SK-N-SH (cell line): ENCODE data around the gene KRT80. TPM values are rescaled to one million over a fixed set of nuclear protein-coding genes. Genes with fewer than 3 reads are reported as not detected.

Source experiments
- CTCF ChIA-PET: fragments of 300-600, 350-600 bp; formaldehyde crosslinking; extraction: SDS; loops from one replicate; lab custom pipeline; 2021; lab: Yijun Ruan, JAX
- POLR2A ChIA-PET: fragments of 350-600 bp; sonication (Branson Sonifier 250); formaldehyde crosslinking; extraction: SDS; loops from one replicate; lab custom pipeline; 2020; ENCODE audit warnings: antibody characterized with exemption, inconsistent platforms; lab: Yijun Ruan, JAX
- DNase-seq: peaks from one replicate; pipeline ENCODE4 v3.0.0; 2012
- H2AFZ ChIP-seq: fragments of 200-600 bp; sonication (generic); 2 replicates; pipeline ENCODE4 v1.8.1; 2016; ENCODE audit warnings: antibody characterized with exemption, mild to moderate bottlenecking, low read depth
- H3F3A ChIP-seq: fragments of 200-600 bp; sonication (generic); replicated peaks from 2 replicates; pipeline ENCODE3; 2016; ENCODE audit warnings: antibody characterized with exemption, mild to moderate bottlenecking; ENCODE audit not compliant: insufficient read depth
- H3K27ac ChIP-seq, 2 experiments: fragments of 200-500 bp in 1 of 2; fragments of 200-600 bp in 1 of 2; sonication (Bioruptor generic) in 1 of 2; sonication (generic), shearing (Covaris generic) in 1 of 2; 2 replicates each; pipeline versions ENCODE4 v1.5.1 to v1.6.1; 2014 to 2016; ENCODE audit warnings: low read depth in 2 of 2, inconsistent platforms in 1 of 2, low read length in 1 of 2, mild to moderate bottlenecking in 1 of 2, mixed read lengths in 1 of 2
- H3K27me3 ChIP-seq: fragments of 200-600 bp; sonication (generic), shearing (Covaris generic); 2 replicates; pipeline ENCODE4 v1.6.1; 2016; ENCODE audit warnings: mixed run types; ENCODE audit not compliant: insufficient read depth
- H3K36me3 ChIP-seq, 2 experiments: fragments of 200-500 bp in 1 of 2; fragments of 200-600 bp in 1 of 2; sonication (Bioruptor generic) in 1 of 2; sonication (generic) in 1 of 2; replicated peaks in 1 of 2; 2 replicates each; pipeline versions ENCODE3 to v1.5.1; 2014 to 2016; ENCODE audit warnings: low read length in 1 of 2, mild to moderate bottlenecking in 1 of 2; ENCODE audit not compliant: insufficient read depth in 2 of 2, control insufficient read depth in 1 of 2
- H3K4me1 ChIP-seq, 2 experiments: fragments of 200-500 bp in 1 of 2; fragments of 200-600 bp in 1 of 2; sonication (Bioruptor generic) in 1 of 2; sonication (generic), shearing (Covaris generic) in 1 of 2; 2 replicates each; pipeline versions ENCODE4 v1.5.1 to v1.6.1; 2014 to 2016; ENCODE audit warnings: low read depth in 1 of 2, low read length in 1 of 2, mixed run types in 1 of 2; ENCODE audit not compliant: insufficient read depth in 2 of 2, control insufficient read depth in 1 of 2
- H3K4me2 ChIP-seq: fragments of 200-600 bp; sonication (generic), shearing (Covaris generic); 2 replicates; pipeline ENCODE4 v1.6.1; 2017; ENCODE audit warnings: mixed run types
- H3K4me3 ChIP-seq, 2 experiments: fragments of 200-500 bp in 1 of 2; fragments of 200-600 bp in 1 of 2; sonication (Bioruptor generic) in 1 of 2; sonication (generic), shearing (Covaris generic) in 1 of 2; 2 replicates each; pipeline versions ENCODE4 v1.5.1 to v1.8.1; 2014 to 2016; ENCODE audit warnings: low read depth in 2 of 2, inconsistent platforms in 1 of 2, low read length in 1 of 2, mild to moderate bottlenecking in 1 of 2, mixed read lengths in 1 of 2, moderate library complexity in 1 of 2
- H3K79me2 ChIP-seq: fragments of 200-600 bp; sonication (generic); 2 replicates; pipeline ENCODE4 v1.8.1; 2017; ENCODE audit warnings: mild to moderate bottlenecking; ENCODE audit not compliant: insufficient read depth
- H3K9ac ChIP-seq: fragments of 200-600 bp; sonication (generic); 2 replicates; pipeline ENCODE4 v1.6.1; 2017; ENCODE audit warnings: mixed run types
- H3K9me2 ChIP-seq: fragments of 200-600 bp; sonication (generic); 2 replicates; pipeline ENCODE4 v1.6.1; 2017; ENCODE audit warnings: mixed run types
- H3K9me3 ChIP-seq: fragments of 200-600 bp; sonication (generic); 2 replicates; pipeline ENCODE4 v1.6.1; 2017; ENCODE audit warnings: mixed run types, mild to moderate bottlenecking, moderate library complexity
- H4K20me1 ChIP-seq: fragments of 200-600 bp; sonication (generic); 2 replicates; pipeline ENCODE4 v1.6.1; 2017; ENCODE audit warnings: mild to moderate bottlenecking, mixed run types; ENCODE audit not compliant: insufficient read depth
- CTCF ChIP-seq: fragments of 200-600 bp; sonication (generic); IDR thresholded peaks from 2 replicates; pipeline ENCODE4 v1.6.1; 2017; ENCODE audit warnings: antibody characterized with exemption, mild to moderate bottlenecking, moderate library complexity
- ELF1 ChIP-seq: IDR thresholded peaks from 2 replicates; pipeline ENCODE4 v1.4.0; 2012
- EP300 ChIP-seq, 2 experiments: IDR thresholded peaks; 2 replicates each; pipeline versions ENCODE4 v1.4.0 to v1.6.1; 2012; ENCODE audit warnings: borderline replicate concordance in 1 of 2, low read depth in 1 of 2, low read length in 1 of 2
- EZH2phosphoT487 ChIP-seq: fragments of 200-600 bp; sonication (generic); IDR thresholded peaks from 2 replicates; pipeline ENCODE4 v1.6.1; 2017; ENCODE audit warnings: low read depth, mixed run types, mild to moderate bottlenecking, antibody characterized with exemption, moderate library complexity, borderline replicate concordance
- FOSL2 ChIP-seq: IDR thresholded peaks from 2 replicates; pipeline ENCODE4 v1.4.0; 2012; ENCODE audit warnings: low read depth, mild to moderate bottlenecking, moderate library complexity, borderline replicate concordance
- PBX3 ChIP-seq: IDR thresholded peaks from 2 replicates; pipeline ENCODE4; 2012
- RAD21 ChIP-seq: IDR thresholded peaks from 2 replicates; pipeline ENCODE4 v1.6.1; 2012; ENCODE audit warnings: mild to moderate bottlenecking, low read length
- RCOR1 ChIP-seq: fragments of 150-350 bp; IDR thresholded peaks from 2 replicates; pipeline ENCODE4 v1.6.1; 2017; ENCODE audit warnings: antibody characterized with exemption, low read length
- REST ChIP-seq: IDR thresholded peaks from 2 replicates; pipeline ENCODE4 v1.6.1; 2012; ENCODE audit warnings: mild to moderate bottlenecking, low read depth, low read length, moderate library complexity
- SIN3A ChIP-seq: IDR thresholded peaks from 2 replicates; pipeline ENCODE4 v1.6.1; 2012; ENCODE audit warnings: low read depth, mild to moderate bottlenecking, low read length, moderate library complexity, borderline replicate concordance
- SMC3 ChIP-seq: IDR thresholded peaks from 2 replicates; pipeline ENCODE4 v1.6.1; 2012; ENCODE audit warnings: low read depth, low read length, improper control_type of control experiment
- YY1 ChIP-seq: IDR thresholded peaks from 2 replicates; pipeline ENCODE4 v1.4.0; 2012; ENCODE audit warnings: low read depth, mild to moderate bottlenecking
- WGBS: methylation state at CpG from one replicate; pipeline ENCODE4 v1.1.6; 2017; ENCODE audit warnings: low lambda C conversion rate; 5-methylcytosine and 5-hydroxymethylcytosine counted together
- polyA plus RNA-seq, 3 experiments: library from polyadenylated mRNA; depleted of rRNA; stranded (reverse); fragments of >200 nt; gene quantifications; 2 replicates each; pipeline ENCODE4 v1.2.3, GENCODE V29; 2012
- TF ChIP-seq, protein P1 (sequence below): fragments of 150-350 bp; IDR thresholded peaks from 2 replicates; pipeline ENCODE4 v1.6.1; 2016; ENCODE audit warnings: mild to moderate bottlenecking, low read depth, low read length
- TF ChIP-seq, protein P2 (sequence below): IDR thresholded peaks from 2 replicates; pipeline ENCODE4 v1.4.0; 2012; ENCODE audit warnings: low read depth
- TF ChIP-seq, protein P3 (sequence below): fragments of 150-350 bp; IDR thresholded peaks from 2 replicates; pipeline ENCODE4 v1.6.1; 2017; ENCODE audit warnings: antibody characterized with exemption, low read length, low read depth, borderline replicate concordance

KRT80 gene
- polyA plus RNA-seq, 1 of the 3 experiments (the other 2 are of a cell fraction): 14.9 TPM

GRCh38 chr12:52141306-52141705 lies 50.5 kb downstream of the KRT80 start:
- no peak overlapping the region for H3K27ac ChIP-seq
- 93% methylated on average over 4 of the region's 4 CpGs for WGBS
- no peak overlapping the region for H2AFZ ChIP-seq

GRCh38 chr12:52139579-52140062 lies 52.2 kb downstream of the KRT80 start:
- no peak overlapping the region for H2AFZ ChIP-seq
- H3K4me2 ChIP-seq: no peak overlapping the region
- WGBS: 13% methylated on average over 5 of the region's 5 CpGs

More at GRCh38 chr12:52141306-52141705, 50.5 kb downstream of the KRT80 start:
- Histone ChIP-seq H3K36me3 (no peaks in the 10 kb centered on the region), H3K9ac (no peak overlapping the region), H3K9me3 (no peaks in the 10 kb centered on the region), H3K79me2 (peaks cover 8% of the 10 kb centered on the region; the same call in 1 of the 2 replicates), H3K4me1 (peaks cover 0 to 2% of the 10 kb centered on the region in 2 experiments; a peak in 2 of 4 replicates), H3K9me2 (no peaks in the 10 kb centered on the region), H3K27me3 (peaks cover 4% of the 10 kb centered on the region; the same call in 1 of the 2 replicates), H3K4me2 (no peak overlapping the region), H3F3A (peaks cover 4% of the 10 kb centered on the region), H4K20me1 (no peaks in the 10 kb centered on the region), H3K4me3 (no peak overlapping the region)
- TF ChIP-seq FOSL2: no peak
- no peak for TF ChIP-seq RCOR1
- no peak for TF ChIP-seq YY1
- TF ChIP-seq, protein P1, sequence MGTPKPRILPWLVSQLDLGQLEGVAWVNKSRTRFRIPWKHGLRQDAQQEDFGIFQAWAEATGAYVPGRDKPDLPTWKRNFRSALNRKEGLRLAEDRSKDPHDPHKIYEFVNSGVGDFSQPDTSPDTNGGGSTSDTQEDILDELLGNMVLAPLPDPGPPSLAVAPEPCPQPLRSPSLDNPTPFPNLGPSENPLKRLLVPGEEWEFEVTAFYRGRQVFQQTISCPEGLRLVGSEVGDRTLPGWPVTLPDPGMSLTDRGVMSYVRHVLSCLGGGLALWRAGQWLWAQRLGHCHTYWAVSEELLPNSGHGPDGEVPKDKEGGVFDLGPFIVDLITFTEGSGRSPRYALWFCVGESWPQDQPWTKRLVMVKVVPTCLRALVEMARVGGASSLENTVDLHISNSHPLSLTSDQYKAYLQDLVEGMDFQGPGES: no peak
- TF ChIP-seq SIN3A: no peak
- TF ChIP-seq EP300 (IDR thresholded peaks at IDR 0.05; ENCODE audit: borderline replicate concordance in 1 of 2, low read depth in 1 of 2, low read length in 1 of 2): no peak
- no peak for TF ChIP-seq ELF1
- TF ChIP-seq PBX3: no peak
- no peak for TF ChIP-seq EZH2phosphoT487
- TF ChIP-seq, protein P2, sequence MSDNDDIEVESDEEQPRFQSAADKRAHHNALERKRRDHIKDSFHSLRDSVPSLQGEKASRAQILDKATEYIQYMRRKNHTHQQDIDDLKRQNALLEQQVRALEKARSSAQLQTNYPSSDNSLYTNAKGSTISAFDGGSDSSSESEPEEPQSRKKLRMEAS: no peak
- TF ChIP-seq, protein P3, sequence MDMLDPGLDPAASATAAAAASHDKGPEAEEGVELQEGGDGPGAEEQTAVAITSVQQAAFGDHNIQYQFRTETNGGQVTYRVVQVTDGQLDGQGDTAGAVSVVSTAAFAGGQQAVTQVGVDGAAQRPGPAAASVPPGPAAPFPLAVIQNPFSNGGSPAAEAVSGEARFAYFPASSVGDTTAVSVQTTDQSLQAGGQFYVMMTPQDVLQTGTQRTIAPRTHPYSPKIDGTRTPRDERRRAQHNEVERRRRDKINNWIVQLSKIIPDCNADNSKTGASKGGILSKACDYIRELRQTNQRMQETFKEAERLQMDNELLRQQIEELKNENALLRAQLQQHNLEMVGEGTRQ: no peak
- ChIA-PET CTCF (interaction anchor here (0.8 to 1.6 kb wide), 3 partner anchors 7 to 840 kb away, joined by 4 to 7 read pairs (median 6); no protein-coding TSS in a partner anchor), POLR2A (no interaction called here)
- DNase-seq: no peak

More at GRCh38 chr12:52139579-52140062, 52.2 kb downstream of the KRT80 start:
- no peaks in the 10 kb centered on the region for H3K9me2 ChIP-seq
- H3F3A ChIP-seq: peaks cover 4% of the 10 kb centered on the region
- no peaks in the 10 kb centered on the region for H4K20me1 ChIP-seq
- no peak overlapping the region; a peak in 1 of 4 replicates for H3K4me3 ChIP-seq
- ChIA-PET CTCF (interaction anchor here (0.6 to 5.7 kb wide), 9 partner anchors 9 to 740 kb away, joined by 3 to 35 read pairs (median 5); no protein-coding TSS in a partner anchor), POLR2A (no interaction called here)
- no peak for TF ChIP-seq REST
- TF ChIP-seq PBX3: no peak
- 0 out of 2 replicates have a peak, but pooled peaks have one; percentile 27 for TF ChIP-seq SMC3
- TF ChIP-seq CTCF: peak; percentile 79
- TF ChIP-seq RAD21: peak; percentile 73
- peaks cover 4% of the 10 kb centered on the region; the same call in 1 of the 2 replicates for H3K27me3 ChIP-seq
- peak; percentile 84 for DNase-seq
- H3K27ac ChIP-seq: no peak overlapping the region
- no peaks in the 10 kb centered on the region for H3K9me3 ChIP-seq
- no peaks in the 10 kb centered on the region for H3K4me1 ChIP-seq
- no peak overlapping the region for H3K9ac ChIP-seq
- no peaks in the 10 kb centered on the region for H3K79me2 ChIP-seq
- no peaks in the 10 kb centered on the region for H3K36me3 ChIP-seq
